Sigmoid colon (tissue), 4 donors: Measurements from ENCODE around the gene IFI27L1.

ENCODE experiments used
- CTCF ChIP-seq, 4 experiments: fragments of 450-650 bp in 3 of 4; fragments of 200-600 bp in 1 of 4; IDR thresholded peaks; one replicate each; pipeline ENCODE4 v1.5.1; 2016 to 2019; ENCODE audit warnings: antibody characterized with exemption in 4 of 4, mild to moderate bottlenecking in 3 of 4, moderate library complexity in 2 of 4
- POLR2A ChIP-seq, 2 donors: fragments of 450-650 bp; IDR thresholded peaks; one replicate each; pipeline ENCODE4 v1.6.1; 2016; ENCODE audit warnings: antibody characterized with exemption in 2 of 2, mild to moderate bottlenecking in 2 of 2, moderate library complexity in 2 of 2
- POLR2AphosphoS5 ChIP-seq, 4 donors: sonication (generic); formaldehyde crosslinking; IDR thresholded peaks; one replicate each; pipeline ENCODE4 v1.6.1; 2017; ENCODE audit warnings: antibody characterized with exemption in 4 of 4

- TF ChIP-seq CTCF (IDR thresholded peaks at IDR 0.05) (no peak), POLR2AphosphoS5 (IDR thresholded peaks at IDR 0.05) (peak; percentile 99 to 100 (median 99)), POLR2A (IDR thresholded peaks at IDR 0.05) (peak; percentile 95 to 99)
Observed at GRCh38 chr14:94080621-94081385, at the start of gene IFI27L1, which contains the start of gene DDX24.
